Activated T-helper 1 cell treated with anti-CD3 and anti-CD28 coated beads, Interleukin-2, amount 50 U/mL, for 16 hours (primary cell): ENCODE measurements around the gene SERPINB1.

ENCODE experiments used
- DNase-seq, 2 donors: peaks; one replicate each; pipeline ENCODE4 v3.0.0-alpha.2; 2020; ENCODE audit warnings: low read depth in 1 of 2, low spot score in 1 of 2

Gene SERPINB1

DNA sequence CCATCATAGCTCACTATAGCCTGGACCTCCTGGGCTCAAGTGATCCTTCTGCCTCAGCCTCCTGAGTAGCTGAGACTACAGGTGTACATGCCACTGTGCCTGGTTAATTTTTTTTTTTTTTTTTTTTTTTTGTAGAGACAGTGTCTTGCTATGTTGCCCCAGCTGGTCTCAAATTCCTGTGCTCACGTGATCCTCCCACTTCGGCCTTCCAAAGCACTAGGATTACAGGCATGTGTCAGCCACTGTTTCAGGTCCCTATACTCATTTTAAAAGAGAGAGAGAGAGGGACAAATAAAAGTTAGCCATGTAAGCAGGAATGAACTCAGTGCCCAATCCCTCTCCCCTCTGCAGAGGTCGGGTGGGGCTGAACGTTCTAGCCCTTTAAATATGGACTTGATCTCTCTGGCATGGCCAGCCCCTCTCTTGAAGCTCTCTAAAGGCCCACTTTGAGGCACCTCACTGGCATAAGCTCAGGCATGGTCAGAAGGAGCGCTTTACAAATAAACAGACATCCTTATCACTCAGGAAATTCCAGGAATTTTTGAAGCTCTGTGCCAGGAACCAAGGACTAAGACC is 9.0 kb upstream of the SERPINB1 start:
- DNase-seq: no peak

DNA sequence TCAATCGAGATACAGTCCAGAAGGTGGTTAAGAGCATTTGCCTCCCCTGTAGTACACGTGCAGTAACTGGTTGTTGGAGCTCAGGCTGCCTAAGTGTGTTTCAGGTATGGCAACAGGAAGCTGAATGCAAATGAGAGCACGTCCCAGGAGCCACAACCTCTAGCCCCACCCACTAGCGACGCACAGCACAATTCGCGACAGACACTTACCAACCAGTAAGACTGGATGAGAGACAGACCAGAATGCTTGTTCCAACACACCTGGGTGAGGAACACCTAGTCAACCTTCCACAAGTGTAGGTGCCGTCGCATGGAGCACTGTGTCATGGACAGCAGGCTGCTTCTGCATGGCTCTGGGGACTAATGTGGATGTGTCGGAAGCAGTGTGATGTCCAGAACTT is 7.2 kb upstream of the SERPINB1 start:
- DNase-seq: peak; percentile 29 to 40

DNA sequence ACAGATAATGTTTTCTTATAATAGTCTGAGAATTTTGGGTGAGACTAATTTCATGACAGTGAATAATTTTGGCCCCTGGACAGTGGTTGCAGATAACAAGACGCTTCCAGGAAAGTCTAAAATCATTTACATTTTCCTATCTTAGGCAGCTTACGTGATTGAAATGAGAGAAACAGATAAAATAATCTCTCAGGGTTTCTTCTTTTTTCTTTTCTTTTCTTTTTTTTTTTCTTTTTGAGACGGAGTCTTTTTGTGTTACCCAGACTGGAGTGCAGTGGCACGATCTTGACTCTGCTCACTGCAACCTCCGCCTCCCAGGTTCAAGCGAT is 4.2 kb upstream of the SERPINB1 start:
- no peak for DNase-seq

GRCh38 chr6:2844008-2844407 is 2.3 kb upstream of the SERPINB1 start:
- no peak for DNase-seq

GRCh38 chr6:2843138-2843740 is 1.6 kb upstream of the SERPINB1 start:
- DNase-seq: no peak

DNA sequence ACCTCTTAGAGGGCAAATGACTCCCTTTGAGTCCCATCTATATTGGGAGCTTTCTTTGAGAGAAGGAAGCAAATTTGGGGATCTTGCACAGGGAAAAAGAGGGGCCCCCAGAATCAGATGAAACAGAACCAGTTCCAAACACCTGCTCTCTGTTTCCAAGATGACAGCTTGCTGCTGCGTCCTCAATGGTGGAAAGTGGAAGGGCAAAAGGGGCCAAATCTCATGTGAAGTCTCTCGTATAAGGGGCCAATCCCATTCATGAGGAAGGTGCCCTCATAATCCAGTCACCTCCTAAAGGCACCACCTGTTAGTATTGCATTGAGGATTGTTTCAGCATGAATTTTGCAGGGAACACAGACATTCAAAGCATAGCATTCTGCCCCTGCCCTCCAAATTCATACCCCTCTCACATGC is 483 bp upstream of the SERPINB1 start:
- DNase-seq: no peak

DNA sequence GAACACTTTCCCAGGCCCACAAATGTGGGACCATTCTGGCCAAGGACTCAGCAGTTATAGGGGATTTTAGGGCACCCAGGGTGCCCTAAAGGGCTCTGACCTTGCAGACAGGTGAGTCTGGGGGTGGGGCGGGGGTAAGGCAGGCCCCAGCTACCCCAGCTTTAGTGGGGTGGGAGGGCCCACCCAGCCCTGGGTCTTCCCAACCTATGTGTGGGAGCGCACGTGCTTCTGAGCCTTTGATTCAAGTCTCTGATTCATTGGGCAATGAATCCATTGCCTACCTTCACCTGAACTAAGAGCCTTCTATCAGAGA is 958 bp downstream of the SERPINB1 start:
- DNase-seq: no peak

DNA sequence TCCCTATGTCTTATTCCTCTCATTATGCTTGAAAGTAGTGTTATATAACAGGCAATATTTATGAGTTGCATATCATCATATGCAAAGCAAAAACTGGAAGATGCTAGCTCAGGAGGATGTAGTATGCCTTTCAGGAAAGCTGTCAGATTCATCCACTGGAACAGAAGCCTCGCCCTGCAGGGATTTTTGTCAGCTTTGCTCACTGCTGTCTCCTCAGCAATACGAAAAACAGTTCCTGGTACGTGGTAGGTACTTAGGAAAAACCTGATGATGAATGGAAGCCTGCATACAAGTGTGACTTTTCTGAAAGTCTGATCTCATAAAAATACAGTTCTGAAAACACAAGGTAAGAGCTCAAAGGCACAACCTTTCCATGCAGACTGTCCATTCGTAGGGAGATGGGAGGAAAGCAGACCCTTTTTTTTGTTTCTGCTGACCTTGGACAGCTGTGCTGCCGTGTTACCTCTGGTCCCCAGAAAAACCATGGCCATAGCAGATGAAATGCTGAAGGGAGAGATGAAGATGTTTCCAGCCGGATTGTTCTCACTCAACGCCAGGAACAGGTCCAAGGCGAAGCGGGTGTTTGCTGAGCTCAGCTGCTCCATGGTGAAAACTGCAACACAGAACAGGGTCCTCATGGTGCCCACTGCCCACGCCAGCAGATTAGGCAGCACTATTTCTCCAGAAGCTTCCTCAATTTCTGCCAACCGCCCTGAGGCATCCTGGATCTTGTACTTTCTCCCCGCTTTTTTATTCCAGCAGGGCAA is 1.5 kb downstream of the SERPINB1 start:
- no peak for DNase-seq

DNA sequence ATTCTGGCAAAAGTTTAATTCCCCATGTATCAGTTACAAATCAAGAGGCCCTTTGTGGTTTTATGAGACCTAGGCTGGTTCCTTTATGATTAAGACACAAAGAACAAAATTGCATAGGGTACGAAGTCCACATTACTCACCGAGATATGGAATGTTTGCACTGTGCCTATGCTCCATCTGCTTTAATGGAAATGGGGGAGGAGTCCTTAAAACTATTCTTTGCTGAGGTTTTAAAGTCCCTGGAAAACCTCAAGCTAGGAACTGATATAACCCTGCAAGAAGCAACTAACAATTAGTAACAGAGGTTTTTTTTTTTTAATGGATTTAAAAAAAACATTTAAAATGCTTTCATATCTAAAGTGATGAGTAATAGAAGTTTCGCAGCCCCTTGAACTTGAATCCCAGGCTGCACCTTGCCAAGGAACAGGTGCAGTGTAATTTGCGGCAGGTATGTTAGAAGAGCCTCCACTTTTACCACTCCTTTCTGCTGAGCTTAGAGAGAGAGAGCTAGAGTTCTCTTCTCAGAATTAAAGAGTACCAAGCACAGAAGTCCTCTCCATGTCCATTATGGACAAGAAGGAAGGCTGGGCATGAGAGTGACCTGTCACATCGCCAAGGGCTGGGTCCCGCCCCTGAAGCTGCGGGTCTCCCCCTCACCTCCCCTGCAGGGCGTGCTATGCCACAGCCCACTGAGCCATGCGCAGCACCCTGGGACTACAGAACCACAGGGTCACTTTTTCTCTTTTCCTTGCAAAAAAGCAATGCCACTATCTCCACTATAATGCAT is 2.3 kb downstream of the SERPINB1 start:
- no peak for DNase-seq

DNA sequence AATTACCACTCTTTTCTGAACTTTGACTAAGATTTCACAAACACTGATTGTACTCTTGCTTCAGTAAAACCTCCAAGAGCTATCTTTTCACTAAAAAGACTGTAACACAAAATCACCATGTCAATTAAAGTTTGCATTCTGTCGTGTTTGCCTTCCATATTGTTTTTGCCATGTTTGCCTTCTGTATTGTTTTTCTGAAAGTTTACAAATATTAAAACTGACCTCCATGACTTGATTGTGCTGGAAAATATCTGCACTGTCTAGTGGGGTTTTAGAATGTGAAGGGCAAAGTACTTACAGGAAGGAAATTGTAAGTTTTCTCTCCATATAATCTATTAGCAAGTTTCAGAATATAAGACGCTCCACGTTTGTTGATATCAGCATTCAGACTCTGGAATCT is 3.4 kb downstream of the SERPINB1 start:
- no peak for DNase-seq

DNA sequence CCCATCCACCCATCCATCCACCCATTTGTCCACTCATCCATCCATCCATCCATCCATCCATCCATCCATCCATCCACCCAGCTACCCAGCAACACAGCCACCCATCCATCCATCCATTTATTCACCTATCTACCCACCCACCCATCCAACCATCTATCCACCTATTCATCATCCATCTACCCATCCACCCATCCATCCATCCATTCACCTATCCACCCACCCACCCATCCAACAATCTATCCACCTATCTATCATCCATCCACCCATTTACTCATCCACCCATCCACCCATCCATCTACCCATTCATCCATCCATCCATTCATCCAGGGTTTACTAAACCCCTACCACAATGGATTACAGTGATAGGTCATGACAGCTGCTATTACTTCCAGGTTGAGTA is 7.4 kb downstream of the SERPINB1 start:
- no peak for DNase-seq

GRCh38 chr6:2831392-2831791 is 10.3 kb downstream of the SERPINB1 start:
- DNase-seq: no peak

DNA sequence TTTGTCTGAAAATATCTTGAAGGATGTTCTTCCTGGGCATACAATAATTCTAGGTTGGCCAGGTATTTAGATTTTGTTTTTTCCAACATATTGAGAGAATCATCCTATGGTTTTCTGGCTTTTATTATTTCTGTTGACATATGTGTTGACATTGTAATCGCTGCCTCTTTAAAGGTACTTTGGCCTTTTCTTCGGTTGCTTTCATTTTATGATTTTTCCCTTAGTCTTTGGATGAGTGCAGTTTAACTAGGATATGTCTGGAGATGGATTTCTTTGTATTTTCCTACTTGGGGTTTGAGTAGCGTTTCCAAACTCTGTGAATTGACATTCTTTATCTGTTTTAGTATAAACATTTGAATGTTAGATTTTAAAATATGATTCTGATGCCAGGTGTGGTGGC is 11.5 kb downstream of the SERPINB1 start:
- no peak for DNase-seq

- no peak for DNase-seq
These were observed 12.4 kb downstream of the SERPINB1 start for GRCh38 chr6:2829253-2829652.

- no peak for DNase-seq
These were observed 13.0 kb downstream of the SERPINB1 start for GRCh38 chr6:2828629-2829028.

GRCh38 chr6:2827142-2827541 is 14.5 kb downstream of the SERPINB1 start:
- no peak for DNase-seq

- no peak for DNase-seq
These were observed 15.5 kb downstream of the SERPINB1 start for GRCh38 chr6:2826131-2826530.

DNA sequence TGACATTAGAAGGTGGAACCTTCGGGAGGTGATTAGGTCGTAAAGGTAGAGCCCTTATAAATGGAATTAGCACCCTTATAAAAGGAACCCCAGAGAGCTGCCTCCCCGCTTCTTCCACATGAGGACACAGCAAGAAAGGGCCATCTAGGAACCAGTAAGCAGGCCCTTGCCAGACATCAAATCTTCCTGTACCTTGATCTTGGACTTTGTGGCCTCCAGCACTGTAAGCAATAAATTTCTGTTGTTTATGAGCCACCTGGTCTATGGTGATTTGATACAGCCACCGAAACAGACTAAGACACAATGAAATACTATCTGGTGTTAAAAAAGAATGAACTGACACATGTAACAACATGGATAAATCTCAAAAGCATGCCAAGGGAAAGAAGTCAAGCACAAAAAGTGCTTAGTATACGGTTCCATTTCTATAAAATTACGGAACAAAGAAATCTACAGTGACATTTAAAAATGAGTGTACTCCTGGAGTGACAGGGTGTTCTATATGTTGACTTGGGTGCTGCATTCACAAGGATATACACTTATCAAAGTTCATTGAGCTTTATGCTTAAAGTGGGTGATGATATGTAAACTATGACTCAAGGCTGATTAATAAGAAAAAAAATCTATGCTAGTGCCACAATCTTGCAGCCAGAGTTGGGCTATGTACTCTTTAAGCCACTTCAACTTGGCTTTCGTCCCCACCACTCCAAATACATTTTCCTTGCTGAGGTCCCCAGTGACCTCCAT is 18.4 kb downstream of the SERPINB1 start:
- no peak for DNase-seq

- DNase-seq: no peak
These were observed 20.1 kb downstream of the SERPINB1 start for GRCh38 chr6:2821554-2821953.

DNA sequence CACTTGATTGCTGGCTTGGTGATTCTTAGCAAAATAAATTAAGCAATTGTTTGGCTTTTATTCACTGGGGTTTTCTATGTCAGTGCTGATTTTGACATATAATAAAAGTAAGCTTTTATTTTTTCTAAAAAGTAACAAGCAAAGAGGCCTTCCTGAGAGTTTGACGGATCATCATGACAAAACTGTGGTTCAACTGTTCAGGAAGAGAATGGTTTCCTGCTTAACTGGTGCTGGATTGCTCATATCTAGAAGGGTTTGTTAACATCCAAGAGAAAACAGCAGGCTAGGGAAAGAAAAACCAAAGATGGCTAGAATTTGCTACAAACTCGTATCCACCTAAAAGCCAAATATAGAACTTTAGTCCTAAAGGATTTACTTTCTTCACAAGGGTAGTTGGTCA is 21.2 kb downstream of the SERPINB1 start:
- no peak for DNase-seq

- no peak for DNase-seq
These were observed 21.7 kb downstream of the SERPINB1 start for GRCh38 chr6:2819978-2820377.

DNA sequence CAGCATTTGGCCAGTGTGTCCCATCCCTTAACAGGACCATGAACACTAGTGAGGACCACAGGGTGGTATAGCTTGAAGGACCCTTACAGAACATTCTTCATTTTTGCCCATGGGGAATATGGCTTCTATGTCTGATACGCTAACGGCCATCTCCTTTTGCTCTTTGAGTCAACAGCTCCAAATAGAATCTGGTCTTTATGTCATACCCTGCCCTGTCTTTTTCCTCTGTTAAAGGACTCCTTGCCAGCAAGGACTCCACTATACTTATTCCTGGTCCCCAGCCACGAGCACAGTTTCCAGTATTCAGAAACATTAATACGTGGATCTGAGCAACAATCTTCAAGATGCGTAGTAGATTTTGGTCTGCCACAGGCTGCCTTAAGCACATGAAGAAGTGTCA is 22.5 kb downstream of the SERPINB1 start:
- no peak for DNase-seq
